ENCODE data around the gene VANGL2. TPM values are rescaled to one million over a fixed set of nuclear protein-coding genes. Genes with fewer than 3 reads are reported as not detected.

VANGL2 gene
- total RNA-seq, 4 donors from 2014 or later, result 1.2 to 5.8 (median 3.7) TPM

- Histone ChIP-seq H3K4me3 (no peak overlapping the region), H3K27ac (replicated peaks in 1 of 4) (peak overlapping the region in 1 of 4 donors; percentile 66), H3K27me3 (no peaks in the 10 kb centered on the region), H3K36me3 (no peaks in the 10 kb centered on the region), H3K4me1 (peaks cover under 1 to 43% (median 18%) of the 10 kb centered on the region in 4 donors), H3K9me3 (no peaks in the 10 kb centered on the region)
- 83% methylated on average over 2 of the region's 4 CpGs for WGBS
- no peak for DNase-seq (ENCODE audit: extremely low spot score)
- TF ChIP-seq EP300 (IDR thresholded peaks at IDR 0.05) (no peak), POLR2A (IDR thresholded peaks at IDR 0.05; ENCODE audit: low read depth) (no peak), CTCF (IDR thresholded peaks at IDR 0.05) (no peak), POLR2AphosphoS5 (IDR thresholded peaks at IDR 0.05) (no peak)
- intact Hi-C loops (cut with DNase I), result no loop called here
Observed at GRCh38 chr1:160408864-160409263, 8.5 kb downstream of the VANGL2 start.

- no peaks in the 10 kb centered on the region for H3K27me3 ChIP-seq
- DNase-seq (ENCODE audit: extremely low spot score), result no peak
- peaks cover 0 to 43% (median 18%) of the 10 kb centered on the region in 4 donors for H3K4me1 ChIP-seq
- peak overlapping the region in 2 of 4 donors; percentile 66 to 71 for H3K27ac ChIP-seq (replicated peaks in 1 of 4)
- no peaks in the 10 kb centered on the region for H3K36me3 ChIP-seq
- intact Hi-C loops (cut with DNase I), result no loop called here
- TF ChIP-seq POLR2A (IDR thresholded peaks at IDR 0.05; ENCODE audit: low read depth) (no peak), EP300 (IDR thresholded peaks at IDR 0.05) (no peak), POLR2AphosphoS5 (IDR thresholded peaks at IDR 0.05) (no peak), CTCF (IDR thresholded peaks at IDR 0.05) (no peak)
- no peaks in the 10 kb centered on the region for H3K9me3 ChIP-seq
- no peak overlapping the region for H3K4me3 ChIP-seq
- no CpG with 5 or more reads among the region's 5 CpGs for WGBS
Observed at GRCh38 chr1:160409486-160409885, 9.1 kb downstream of the VANGL2 start.

GRCh38 chr1:160410406-160411005 is 10.1 kb downstream of the VANGL2 start:
- 50% methylated on average over 18 of the region's 19 CpGs for WGBS
- H3K27me3 ChIP-seq, result no peaks in the 10 kb centered on the region
- H3K9me3 ChIP-seq, result no peaks in the 10 kb centered on the region
- DNase-seq (ENCODE audit: extremely low spot score), result no peak
- intact Hi-C loops (cut with DNase I), result no loop called here
- peaks cover 0 to 2% (median 0%) of the 10 kb centered on the region in 4 donors for H3K36me3 ChIP-seq
- H3K4me3 ChIP-seq, result peak overlapping the region in 1 of 4 donors; percentile 23
- H3K4me1 ChIP-seq, result peaks cover 0 to 43% (median 18%) of the 10 kb centered on the region in 4 donors
- peak overlapping the region; percentile 22 to 71 (median 57) for H3K27ac ChIP-seq (replicated peaks in 1 of 4)
- no peak for TF ChIP-seq POLR2A (IDR thresholded peaks at IDR 0.05; ENCODE audit: low read depth)

GRCh38 chr1:160411271-160412027 is 11.1 kb downstream of the VANGL2 start:
- H3K27me3 ChIP-seq, result no peaks in the 10 kb centered on the region
- TF ChIP-seq EP300 (IDR thresholded peaks at IDR 0.05) (no peak), CTCF (IDR thresholded peaks at IDR 0.05) (no peak), POLR2AphosphoS5 (IDR thresholded peaks at IDR 0.05) (no peak), POLR2A (IDR thresholded peaks at IDR 0.05; ENCODE audit: low read depth) (no peak)
- no peaks in the 10 kb centered on the region for H3K9me3 ChIP-seq
- 57% methylated on average over 6 of the region's 6 CpGs for WGBS
- H3K4me3 ChIP-seq, result no peak overlapping the region
- intact Hi-C loops (cut with DNase I), result no loop called here
- H3K27ac ChIP-seq (replicated peaks in 1 of 4), result peak overlapping the region in 2 of 4 donors; percentile 66 to 71
- DNase-seq (ENCODE audit: extremely low spot score), result no peak
- H3K4me1 ChIP-seq, result peaks cover 0 to 43% (median 18%) of the 10 kb centered on the region in 4 donors
- peaks cover 0 to 11% (median 0%) of the 10 kb centered on the region in 4 donors for H3K36me3 ChIP-seq

GRCh38 chr1:160412028-160412362 is 11.6 kb downstream of the VANGL2 start:
- intact Hi-C loops (cut with DNase I), result no loop called here
- no peak overlapping the region for H3K27ac ChIP-seq (replicated peaks in 1 of 4)
- H3K4me1 ChIP-seq, result peaks cover 0 to 43% (median 18%) of the 10 kb centered on the region in 4 donors
- H3K4me3 ChIP-seq, result no peak overlapping the region
- WGBS, result 84% methylated on average over 3 of the region's 3 CpGs
- no peaks in the 10 kb centered on the region for H3K27me3 ChIP-seq
- no peak for DNase-seq (ENCODE audit: extremely low spot score)
- TF ChIP-seq EP300 (IDR thresholded peaks at IDR 0.05), result no peak
- TF ChIP-seq CTCF (IDR thresholded peaks at IDR 0.05), result no peak
- TF ChIP-seq POLR2AphosphoS5 (IDR thresholded peaks at IDR 0.05), result no peak
- no peak for TF ChIP-seq POLR2A (IDR thresholded peaks at IDR 0.05; ENCODE audit: low read depth)
- peaks cover 0 to 16% (median 2%) of the 10 kb centered on the region in 4 donors for H3K36me3 ChIP-seq
- no peaks in the 10 kb centered on the region for H3K9me3 ChIP-seq
